HepG2 (cell line): Measurements from ENCODE around the gene ADARB1. TPM values are rescaled to one million over a fixed set of nuclear protein-coding genes. Genes with fewer than 3 reads are reported as not detected.
"Not testable (repeated sequence)": the region's sequence is repeated elsewhere in the genome, so short reads cannot be mapped to it uniquely, and the experiment has no call there.

ENCODE experiments used
- ATAC-seq: fragments of 200-7000 bp; cut with Tn5 transposase; 3 replicates; pipeline ENCODE4 v1.9.1; 2020; ENCODE audit warnings: mild to moderate bottlenecking, moderate library complexity
- BruUV-seq: library from RNA; stranded (reverse); fragments of 400-500 nt; replicated peaks from 2 replicates; lab custom pipeline; 2021; lab: Mats Ljungman, UMichigan
- CTCF ChIA-PET: fragments of 300-600 bp; formaldehyde crosslinking; extraction: SDS; loops from one replicate; lab custom pipeline; 2021; ENCODE audit warnings: low total read pairs, inconsistent platforms, low intra/inter-chr PET ratio; lab: Yijun Ruan, JAX
- POLR2A ChIA-PET: fragments of 350-600 bp; sonication (Branson Sonifier 250); formaldehyde crosslinking; loops from one replicate; lab custom pipeline; 2020; ENCODE audit warnings: antibody characterized with exemption, inconsistent platforms; lab: Yijun Ruan, JAX
- DNase-seq: peaks from one replicate; pipeline ENCODE4 v3.0.0-alpha.2; 2015; ENCODE audit warnings: low spot score
- FAIRE-seq: peaks from 3 replicates; lab custom pipeline; 2011; peaks lifted over from hg19 to GRCh38; lab: Jason Lieb, UNC
- H2AFZ ChIP-seq: one replicate; pipeline ENCODE4 v1.6.1; 2011; ENCODE audit warnings: low read length, inconsistent platforms
- H3K27ac ChIP-seq: fragments of 300-600 bp; 3 replicates; pipeline ENCODE4 v1.8.0; 2011; ENCODE audit warnings: mixed run types, mild to moderate bottlenecking, mixed read lengths, low read length, inconsistent platforms; ENCODE audit not compliant: insufficient read depth; ENCODE audit errors: extremely low read length
- H3K27me3 ChIP-seq, 2 experiments: fragments of 200-600 bp in 1 of 2; 2 replicates in 1 of 2; 3 replicates in 1 of 2; pipeline versions ENCODE4 v1.6.0 to v1.8.0; 2011; ENCODE audit warnings: low read length in 2 of 2, mild to moderate bottlenecking in 2 of 2, moderate library complexity in 2 of 2, inconsistent platforms in 1 of 2; ENCODE audit not compliant: insufficient read depth in 2 of 2, control insufficient read depth in 1 of 2
- H3K36me3 ChIP-seq, 2 experiments: fragments of 200-600 bp in 1 of 2; replicated peaks in 1 of 2; 2 replicates in 1 of 2; 3 replicates in 1 of 2; pipeline versions ENCODE4 v1.5.1 to v1.8.0; 2011; ENCODE audit warnings: low read length in 2 of 2, inconsistent platforms in 1 of 2; ENCODE audit not compliant: insufficient read depth in 2 of 2, control insufficient read depth in 1 of 2
- H3K4me1 ChIP-seq: 2 replicates; pipeline ENCODE4 v1.5.1; 2012; ENCODE audit warnings: low read length, inconsistent platforms; ENCODE audit not compliant: insufficient read depth
- H3K4me2 ChIP-seq: 2 replicates; pipeline ENCODE4 v1.6.0; 2011; ENCODE audit warnings: low read depth, low read length, inconsistent platforms
- H3K4me3 ChIP-seq, 3 experiments: fragments of 200-600 bp in 1 of 3; sonication (generic), shearing (Covaris generic) in 1 of 3; replicated peaks in 1 of 3; 2 replicates each; pipeline ENCODE4 v1.5.1; 2011 to 2016; ENCODE audit warnings: low read length in 3 of 3, inconsistent platforms in 2 of 3, low read depth in 2 of 3, mild to moderate bottlenecking in 2 of 3, control low read depth in 1 of 3, mixed read lengths in 1 of 3; ENCODE audit not compliant: insufficient read depth in 1 of 3
- H3K79me2 ChIP-seq: one replicate; pipeline ENCODE4 v1.6.1; 2011; ENCODE audit warnings: low read length, inconsistent platforms; ENCODE audit not compliant: insufficient read depth
- H3K9ac ChIP-seq: 2 replicates; pipeline ENCODE4 v1.6.0; 2011; ENCODE audit warnings: mild to moderate bottlenecking, low read depth, low read length, inconsistent platforms; ENCODE audit not compliant: insufficient read depth
- H3K9me3 ChIP-seq: 2 replicates; pipeline ENCODE4 v1.5.1; 2012; ENCODE audit warnings: mild to moderate bottlenecking, low read length
- H4K20me1 ChIP-seq: 2 replicates; pipeline ENCODE4 v1.6.0; 2011; ENCODE audit warnings: inconsistent platforms, mild to moderate bottlenecking, low read length, moderate library complexity; ENCODE audit not compliant: insufficient read depth
- FOXP4 ChIP-seq: sonication (generic); formaldehyde crosslinking; IDR thresholded peaks from 2 replicates; pipeline ENCODE4 v1.4.0; 2020; ENCODE audit warnings: missing genetic modification reagents
- NFYC ChIP-seq: IDR thresholded peaks from 2 replicates; pipeline ENCODE4 v1.6.1; 2016; ENCODE audit warnings: missing genetic modification reagents, missing compliant biosample characterization
- PHB2 ChIP-seq: fragments of 450-650 bp; IDR thresholded peaks from 2 replicates; pipeline ENCODE4 v1.6.1; 2018; ENCODE audit not compliant: partially characterized antibody
- RAD51 ChIP-seq: fragments of 450-650 bp; IDR thresholded peaks from 2 replicates; pipeline ENCODE4 v1.6.1; 2016; ENCODE audit warnings: borderline replicate concordance
- SRY ChIP-seq: sonication (generic); formaldehyde crosslinking; IDR thresholded peaks from 2 replicates; pipeline ENCODE4 v1.8.0; 2022; ENCODE audit warnings: mild to moderate bottlenecking, missing genetic modification reagents
- ZBTB44 ChIP-seq: sonication (generic); formaldehyde crosslinking; IDR thresholded peaks from 2 replicates; pipeline ENCODE4 v1.4.0; 2020; ENCODE audit warnings: missing genetic modification reagents
- ZNF121 ChIP-seq: sonication (generic); formaldehyde crosslinking; IDR thresholded peaks from 2 replicates; pipeline ENCODE4 v1.5.0; 2020; ENCODE audit warnings: mild to moderate bottlenecking, missing genetic modification reagents
- ZNF18 ChIP-seq: sonication (generic); formaldehyde crosslinking; IDR thresholded peaks from 2 replicates; pipeline ENCODE4 v1.8.0; 2022; ENCODE audit warnings: mild to moderate bottlenecking, missing genetic modification reagents; ENCODE audit not compliant: insufficient replicate concordance
- ZNF337 ChIP-seq: sonication (generic); formaldehyde crosslinking; IDR thresholded peaks from 2 replicates; pipeline ENCODE4 v1.5.1; 2020; ENCODE audit warnings: missing genetic modification reagents, low read depth, mild to moderate bottlenecking, borderline replicate concordance
- ZNF430 ChIP-seq: sonication (generic); formaldehyde crosslinking; IDR thresholded peaks from 2 replicates; pipeline ENCODE4 v1.9.0; 2021; ENCODE audit warnings: mild to moderate bottlenecking, missing genetic modification reagents
- ZNF460 ChIP-seq: sonication (generic); formaldehyde crosslinking; IDR thresholded peaks from 2 replicates; pipeline ENCODE4 v1.5.1; 2020; ENCODE audit warnings: missing genetic modification reagents, mild to moderate bottlenecking, borderline replicate concordance
- ZNF616 ChIP-seq: sonication (generic); formaldehyde crosslinking; IDR thresholded peaks from 2 replicates; pipeline ENCODE4 v1.5.0; 2020; ENCODE audit warnings: low read depth, mild to moderate bottlenecking, missing genetic modification reagents
- ZNF792 ChIP-seq: IDR thresholded peaks from 2 replicates; pipeline ENCODE4 v1.6.1; 2016
- WGBS: methylation state at CpG from one replicate; pipeline ENCODE4 v1.1.6; 2017; ENCODE audit warnings: low lambda C conversion rate; 5-methylcytosine and 5-hydroxymethylcytosine counted together
- in situ Hi-C: cut with HindIII; loops from 2 replicates; pipeline ENCODE4 v1.10.0; 2017; ENCODE audit warnings: low pct_unique_long_range_greater_than_20kb; ENCODE audit not compliant: extremely low pct_ligation_motif_present
- intact Hi-C: fragments of 100-400 bp; cut with micrococcal nuclease; formaldehyde crosslinking; loops from one replicate; pipeline ENCODE4 v1.10.0; 2022; ENCODE audit not compliant: unreplicated experiment
- polyA plus RNA-seq, 8 experiments: library from polyadenylated mRNA; depleted of rRNA in 3 of 8; stranded (reverse) in 7 of 8; unstranded in 1 of 8; fragments of >200 nt; fragmentation: Illumina TruSeq in 4 of 8; extraction: Trizol in 4 of 8; gene quantifications; 2 replicates each; pipeline versions ENCODE4 v1.2.1 to v1.2.3, GENCODE V29; 2011 to 2016; ENCODE audit warnings: low read depth in 4 of 8, missing spikeins in 1 of 8, mixed read lengths in 1 of 8; ENCODE audit not compliant: insufficient read depth in 1 of 8
- total RNA-seq, 5 experiments: library from RNA; depleted of rRNA; stranded (reverse); fragments of >200 nt; fragmentation: Illumina TruSeq; extraction: Trizol; gene quantifications; 2 replicates each; pipeline ENCODE4 v1.2.3, GENCODE V29; 2016; ENCODE audit warnings: low read depth in 1 of 5

Gene ADARB1
- total and polyA plus RNA-seq, 2 of the 13 experiments (the other 11 are each of a cell fraction or from before 2014, with no cell fraction given) = 6.6 to 10.0 TPM

GRCh38 chr21:45145146-45145545, 70.8 kb downstream of the ADARB1 start (continued):
- no peak for TF ChIP-seq ZBTB44 (CRISPR knock-in tag)

GRCh38 chr21:45145846-45146245, 71.5 kb downstream of the ADARB1 start:
- H4K20me1 ChIP-seq, H3K4me1 ChIP-seq, BruUV-seq, H3K9ac ChIP-seq, H3K27me3 ChIP-seq, H3K36me3 ChIP-seq, intact Hi-C loops, FAIRE-seq, DNase-seq, H2AFZ ChIP-seq, H3K4me3 ChIP-seq, POLR2A ChIA-PET, in situ Hi-C loops, H3K4me2 ChIP-seq, H3K79me2 ChIP-seq, H3K9me3 ChIP-seq, ATAC-seq, CTCF ChIA-PET, H3K27ac ChIP-seq: not testable (repeated sequence)
- 94% methylated on average over 15 of the region's 17 CpGs for WGBS

GRCh38 chr21:45146306-45146705, 71.9 kb downstream of the ADARB1 start:
- DNase-seq = no peak
- no peaks in the 10 kb centered on the region for H3K9me3 ChIP-seq
- H3K27me3 ChIP-seq = no peaks in the 10 kb centered on the region
- no peak overlapping the region for H3K9ac ChIP-seq
- no peaks in the 10 kb centered on the region for H4K20me1 ChIP-seq
- intact Hi-C loops (no loop called here), in situ Hi-C loops (no loop called here)
- ATAC-seq = no peak
- no peak overlapping the region for H3K4me2 ChIP-seq
- POLR2A ChIA-PET = no interaction called here
- BruUV-seq = no TSS peak
- no peaks in the 10 kb centered on the region for H3K79me2 ChIP-seq
- CTCF ChIA-PET = no interaction called here
- FAIRE-seq = no peak
- no peaks in the 10 kb centered on the region for H3K4me1 ChIP-seq
- H2AFZ ChIP-seq = no peak overlapping the region
- peaks cover 2 to 4% of the 10 kb centered on the region in 2 experiments; a peak in 2 of 5 replicates for H3K36me3 ChIP-seq
- 85% methylated on average over 8 of the region's 8 CpGs for WGBS
- H3K4me3 ChIP-seq = no peak overlapping the region
- no peak overlapping the region for H3K27ac ChIP-seq
- no peak for TF ChIP-seq PHB2
- TF ChIP-seq RAD51 = no peak
- TF ChIP-seq FOXP4 = no peak
- no peak for TF ChIP-seq ZNF616
- TF ChIP-seq NFYC (CRISPR knock-in tag) = no peak
- TF ChIP-seq ZNF460 (CRISPR knock-in tag) = no peak
- TF ChIP-seq ZNF18 = no peak
- TF ChIP-seq SRY = no peak
- no peak for TF ChIP-seq ZNF121 (CRISPR knock-in tag)
- TF ChIP-seq ZNF792 (CRISPR knock-in tag) = no peak
- no peak for TF ChIP-seq ZNF337 (CRISPR knock-in tag)
- no peak for TF ChIP-seq ZNF430 (CRISPR knock-in tag)
